Nucleus accumbens (tissue), 56 donors: ENCODE data around the gene MYLIP.

Experiments used
- DNase-seq, 56 donors: peaks; one replicate each; lab custom pipeline; 2025; lab: John Stamatoyannopoulos, UW

MYLIP gene

DNA sequence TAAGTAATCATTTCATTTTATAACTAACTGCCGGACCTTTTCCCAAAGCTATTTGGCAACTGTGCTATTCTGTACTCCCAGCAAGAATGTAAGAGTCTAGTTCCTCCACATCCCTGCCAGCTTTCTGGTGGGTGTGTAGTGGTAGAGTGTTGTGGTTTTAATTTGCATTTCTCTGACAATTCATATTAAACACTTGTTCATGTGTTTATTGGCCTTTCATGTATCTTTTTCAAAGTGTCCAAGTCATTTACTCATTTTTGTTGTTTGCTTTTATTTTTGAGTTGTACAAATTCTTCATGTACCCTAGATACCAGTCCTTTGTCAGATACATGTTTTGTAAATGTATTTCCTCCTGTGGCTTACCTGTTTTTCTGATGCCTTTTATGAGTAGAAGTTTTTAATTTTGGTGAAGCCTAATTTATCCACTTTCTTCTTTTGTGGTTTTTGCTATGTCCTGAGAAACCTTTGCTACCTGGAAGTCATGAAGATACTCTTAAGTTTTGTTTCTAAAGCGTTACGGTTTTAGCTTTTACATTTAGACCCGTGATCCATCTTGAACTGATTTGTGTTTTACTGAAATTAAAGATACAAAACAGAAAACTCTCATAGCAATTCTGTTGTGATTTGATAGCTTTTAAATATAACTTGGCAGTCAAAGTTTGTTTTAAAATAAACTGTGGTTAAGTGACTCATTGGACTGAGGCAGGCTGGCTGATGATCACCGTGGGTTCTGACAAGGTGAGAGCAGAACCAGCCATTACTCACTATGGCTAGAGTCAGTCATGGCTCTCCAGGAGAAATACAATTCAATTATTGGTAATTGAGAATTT lies 8.0 kb downstream of the MYLIP start:
- no peak for DNase-seq

- no peak for DNase-seq
Observed at GRCh38 chr6:16137451-16137801, 8.5 kb downstream of the MYLIP start.

GRCh38 chr6:16139556-16139955 lies 10.7 kb downstream of the MYLIP start:
- no peak for DNase-seq

DNA sequence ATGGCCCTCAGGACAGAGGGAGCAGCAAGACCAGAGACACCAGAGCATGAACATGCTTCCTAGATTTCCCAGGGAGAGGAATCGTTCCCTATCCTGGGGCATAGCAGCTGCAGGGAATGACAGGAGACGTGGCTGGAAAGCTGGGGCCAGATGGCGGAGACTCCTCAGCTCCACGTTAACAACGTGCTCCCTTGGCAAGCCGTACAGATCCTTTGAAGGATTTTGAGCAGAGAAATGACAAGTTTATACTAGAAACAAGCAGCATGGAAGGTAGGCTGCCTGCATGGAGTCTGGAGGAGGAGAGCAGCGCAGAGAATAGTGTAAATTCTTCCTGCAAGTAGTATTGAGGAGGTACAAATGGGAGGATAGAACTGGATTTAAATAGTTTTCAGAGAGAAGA lies 11.7 kb downstream of the MYLIP start:
- DNase-seq = peak in 1 of 56 donors; percentile 22

DNA sequence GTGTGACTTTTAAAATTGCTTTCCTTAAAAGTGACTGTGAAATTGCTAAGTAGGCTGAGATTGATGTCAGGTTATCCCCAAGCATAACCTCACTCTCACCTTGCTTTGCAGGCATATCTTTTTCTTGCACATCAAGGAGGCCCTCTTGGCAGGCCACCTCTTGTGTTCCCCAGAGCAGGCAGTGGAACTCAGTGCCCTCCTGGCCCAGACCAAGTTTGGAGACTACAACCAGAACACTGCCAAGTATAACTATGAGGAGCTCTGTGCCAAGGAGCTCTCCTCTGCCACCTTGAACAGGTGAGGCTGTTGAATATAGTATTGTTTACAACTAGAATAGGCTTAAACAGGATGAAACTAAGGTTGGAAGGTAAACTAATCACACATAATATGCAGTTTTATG lies 12.6 kb downstream of the MYLIP start:
- no peak for DNase-seq

DNA sequence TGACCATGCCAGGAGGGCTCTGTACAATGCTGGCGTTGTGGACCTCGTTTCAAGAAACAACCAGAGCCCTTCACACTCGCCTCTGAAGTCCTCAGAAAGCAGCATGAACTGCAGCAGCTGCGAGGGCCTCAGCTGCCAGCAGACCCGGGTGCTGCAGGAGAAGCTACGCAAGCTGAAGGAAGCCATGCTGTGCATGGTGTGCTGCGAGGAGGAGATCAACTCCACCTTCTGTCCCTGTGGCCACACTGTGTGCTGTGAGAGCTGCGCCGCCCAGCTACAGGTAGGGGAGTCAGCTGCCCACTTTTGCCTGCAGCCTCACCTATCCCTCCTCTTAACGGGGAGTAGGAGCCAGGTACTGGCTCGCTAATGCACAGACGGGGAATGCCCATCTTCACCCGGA lies 16.2 kb downstream of the MYLIP start:
- DNase-seq = peak in 1 of 56 donors; percentile 25

DNA sequence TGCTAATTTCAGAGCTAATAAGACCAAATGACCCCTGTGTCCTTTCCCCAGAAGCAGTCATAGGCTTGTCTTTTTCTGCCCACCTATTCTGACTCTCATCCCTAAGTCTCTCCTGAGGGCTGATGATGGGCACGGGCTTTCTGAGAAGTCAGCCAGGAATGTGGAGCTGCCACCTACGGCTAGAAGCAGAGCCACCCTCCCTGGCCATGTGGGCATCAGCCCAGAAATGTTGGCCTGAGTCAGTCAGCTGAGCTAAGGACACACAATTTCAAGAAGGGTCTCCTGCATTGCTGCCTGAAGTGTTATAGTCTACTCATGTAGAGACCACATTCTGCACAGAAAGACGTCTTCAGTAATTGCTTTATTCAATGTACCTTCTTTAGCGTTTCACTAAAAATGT lies 17.1 kb downstream of the MYLIP start:
- no peak for DNase-seq

DNA sequence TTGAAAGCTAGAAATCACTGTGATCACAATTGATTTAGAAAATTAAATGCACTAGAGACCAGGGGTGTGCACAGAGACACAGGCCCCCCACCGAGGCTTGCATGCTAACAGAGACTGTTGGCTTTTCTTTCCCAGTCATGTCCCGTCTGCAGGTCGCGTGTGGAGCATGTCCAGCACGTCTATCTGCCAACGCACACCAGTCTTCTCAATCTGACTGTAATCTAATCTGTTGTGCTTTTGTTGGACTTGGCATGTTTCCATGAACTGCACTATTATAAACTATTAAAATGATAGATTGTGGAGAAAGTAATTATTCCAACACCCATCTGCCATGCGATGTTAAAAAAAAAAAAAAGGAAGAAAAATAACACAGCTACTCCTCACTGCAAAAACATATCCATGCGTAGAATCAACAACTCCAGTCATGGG lies 17.7 kb downstream of the MYLIP start:
- DNase-seq = no peak

- DNase-seq = no peak
Observed at GRCh38 chr6:16148498-16148897, 19.6 kb downstream of the MYLIP start.

DNA sequence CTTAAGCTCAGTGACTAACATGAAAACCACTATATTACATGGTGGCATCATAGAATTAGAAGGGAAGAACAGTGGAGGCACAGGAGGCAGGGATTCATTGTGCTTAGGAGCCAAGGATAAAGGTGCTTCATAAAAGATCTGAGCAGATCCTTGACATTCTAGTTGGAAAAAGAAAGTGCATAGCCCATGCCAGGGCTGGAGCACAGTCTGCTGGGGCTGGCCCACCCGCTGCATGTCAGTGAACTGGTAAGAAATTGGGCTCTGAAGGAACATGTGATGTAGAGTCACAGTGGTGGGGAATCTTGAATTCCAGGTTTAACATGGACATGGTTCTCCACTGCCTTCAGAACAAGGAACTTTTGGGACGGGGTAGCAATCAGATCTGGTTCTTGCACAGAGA lies 20.4 kb downstream of the MYLIP start:
- no peak for DNase-seq

DNA sequence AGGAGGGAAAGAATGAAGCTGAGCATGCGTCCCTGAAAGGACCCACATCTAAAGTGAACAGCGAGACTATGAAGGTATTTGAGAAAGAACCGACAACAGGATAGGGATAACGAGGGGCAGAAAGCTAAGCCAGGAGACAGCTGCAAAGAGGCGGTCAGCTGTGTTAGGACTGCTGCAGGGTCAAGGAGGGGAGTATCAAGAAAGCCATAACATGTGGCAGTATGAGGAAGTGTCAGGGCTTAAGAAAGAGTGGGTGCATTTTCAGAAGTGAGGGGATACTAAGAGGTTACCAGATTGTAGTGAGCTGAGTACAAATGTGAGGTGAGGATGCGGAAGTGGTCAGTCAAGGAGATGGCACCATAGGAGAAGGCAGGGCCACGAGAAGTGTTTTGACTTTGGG lies 21.2 kb downstream of the MYLIP start:
- no peak for DNase-seq

DNA sequence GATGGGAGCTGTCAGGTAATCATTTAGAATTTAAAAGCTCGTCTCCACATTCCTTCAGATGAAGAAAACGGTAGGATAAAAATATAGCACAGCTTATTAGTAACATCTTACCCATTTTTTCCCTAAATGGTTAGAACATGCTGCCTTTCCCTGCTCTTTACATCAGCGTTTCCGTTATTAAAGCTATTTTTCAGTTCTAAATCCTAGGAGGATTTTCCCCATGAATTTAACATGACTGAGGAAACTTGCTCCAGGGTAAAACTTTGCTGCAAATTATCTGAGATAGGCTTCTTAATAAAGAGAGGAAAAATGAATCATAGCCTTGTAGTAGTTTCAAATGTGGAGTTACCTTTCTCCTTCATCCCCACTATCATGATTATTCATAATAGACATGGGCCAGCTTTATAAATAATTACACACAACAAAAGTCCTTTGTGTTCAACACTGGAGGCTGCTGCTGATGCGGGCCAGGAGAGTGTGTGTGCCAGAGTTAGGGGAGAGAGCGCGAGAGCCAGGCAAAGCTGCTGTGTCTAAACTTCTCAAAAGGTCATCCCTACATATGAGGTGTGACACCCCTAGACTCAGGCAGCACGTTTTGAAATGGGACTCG lies 24.4 kb downstream of the MYLIP start:
- DNase-seq = peak in 26 of 56 donors; percentile 4 to 59 (median 24)

DNA sequence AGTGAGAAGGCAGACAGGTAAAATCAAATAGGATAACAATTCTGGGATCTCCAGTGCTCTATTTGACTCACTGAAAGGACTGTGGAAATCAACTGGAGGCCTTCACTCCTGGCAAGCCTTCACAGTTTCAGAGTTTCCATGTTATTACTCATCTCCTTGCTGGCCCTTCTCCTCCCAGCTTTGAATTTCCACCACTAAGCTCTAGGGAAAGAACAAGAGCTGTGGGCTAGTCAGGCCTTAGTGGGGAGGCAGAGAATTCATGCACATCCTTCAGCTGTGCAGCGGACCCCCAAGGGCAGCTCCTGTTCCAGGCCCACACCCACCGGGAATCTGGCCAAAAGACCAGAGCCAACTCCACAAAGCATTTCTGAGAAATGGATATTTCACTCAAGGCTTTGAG lies 26.0 kb downstream of the MYLIP start:
- DNase-seq = no peak

GRCh38 chr6:16157492-16157891 lies 28.6 kb downstream of the MYLIP start:
- no peak for DNase-seq

GRCh38 chr6:16157909-16158308 lies 29.0 kb downstream of the MYLIP start:
- peak in 16 of 56 donors; percentile 9 to 42 (median 20) for DNase-seq

- peak in 51 of 56 donors; percentile 11 to 86 (median 66) for DNase-seq
Observed at GRCh38 chr6:16158943-16159557, 30.2 kb downstream of the MYLIP start.

DNA sequence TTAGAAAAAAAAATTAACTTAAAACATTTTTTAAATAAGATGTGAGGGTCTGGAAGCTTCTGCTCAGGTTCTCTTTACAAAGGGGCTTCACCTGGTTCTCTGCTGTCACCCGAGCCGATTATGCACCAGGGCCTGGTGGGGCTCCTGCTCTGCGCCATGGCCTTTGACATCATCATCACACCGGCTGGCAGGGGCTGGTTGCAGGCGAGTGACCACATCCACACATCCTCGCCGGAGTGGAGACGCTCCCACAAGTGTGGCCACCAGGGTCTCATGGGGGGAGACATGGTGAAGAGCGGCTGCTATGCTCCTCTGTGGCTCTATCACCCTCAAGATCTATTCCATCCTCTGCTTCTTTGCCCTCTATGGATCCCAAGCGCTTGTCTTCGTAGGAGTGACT lies 31.9 kb downstream of the MYLIP start:
- no peak for DNase-seq

DNA sequence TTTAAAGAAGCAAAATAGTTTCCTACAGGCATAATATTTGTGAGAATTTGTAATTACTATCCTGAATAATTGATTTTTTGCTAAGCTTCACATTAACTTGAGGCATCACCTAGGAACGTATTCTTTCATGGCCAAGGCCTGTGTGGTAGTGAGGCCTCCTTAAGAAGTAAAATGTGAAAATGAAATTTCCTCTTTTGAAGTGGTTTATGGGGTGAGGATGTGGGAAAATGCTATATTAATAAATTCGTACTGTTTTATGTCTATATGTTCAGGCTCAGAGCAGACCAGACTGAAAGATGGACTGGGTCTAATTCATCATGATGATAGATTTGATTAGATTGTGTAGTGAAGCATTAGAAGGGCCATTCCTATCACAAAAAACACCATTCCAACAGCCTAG lies 33.1 kb downstream of the MYLIP start:
- DNase-seq = no peak

DNA sequence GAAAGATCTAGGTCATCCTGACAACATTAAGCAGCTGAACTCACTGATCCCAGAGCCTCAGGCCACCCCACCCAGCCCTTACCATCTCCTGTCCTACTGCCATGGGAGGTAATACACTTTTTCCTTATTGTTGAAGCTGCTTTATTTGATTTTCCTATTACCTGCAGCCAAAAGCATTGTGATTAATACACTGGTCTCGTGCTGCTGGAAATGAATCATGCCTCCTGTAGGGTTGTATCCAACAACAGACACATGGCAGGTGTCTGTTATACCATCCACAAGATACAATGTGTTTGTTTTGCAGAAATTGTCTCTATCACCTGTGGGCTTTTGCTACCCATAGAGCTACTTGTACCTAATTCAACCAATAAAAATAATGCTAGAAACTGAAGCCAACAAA lies 34.2 kb downstream of the MYLIP start:
- DNase-seq = no peak

- DNase-seq = no peak
Observed at GRCh38 chr6:16163535-16164300, 34.8 kb downstream of the MYLIP start.

GRCh38 chr6:16165641-16166040 lies 36.8 kb downstream of the MYLIP start:
- no peak for DNase-seq
